PC-9 (cell line): ENCODE measurements around the gene CLCA1.

Experiments used
- EZH2 ChIP-seq: fragments of 200-600 bp; sonication (generic); IDR thresholded peaks from 2 replicates; pipeline ENCODE4 v1.8.0; 2017; ENCODE audit warnings: antibody characterized with exemption, low read depth
- TF ChIP-seq, protein P1 (sequence below): fragments of 200-600 bp; sonication (generic); conservative IDR thresholded peaks from 2 replicates; pipeline ENCODE4 v1.6.1; 2017; ENCODE audit warnings: mixed run types, antibody characterized with exemption, mild to moderate bottlenecking, moderate library complexity

DNA sequence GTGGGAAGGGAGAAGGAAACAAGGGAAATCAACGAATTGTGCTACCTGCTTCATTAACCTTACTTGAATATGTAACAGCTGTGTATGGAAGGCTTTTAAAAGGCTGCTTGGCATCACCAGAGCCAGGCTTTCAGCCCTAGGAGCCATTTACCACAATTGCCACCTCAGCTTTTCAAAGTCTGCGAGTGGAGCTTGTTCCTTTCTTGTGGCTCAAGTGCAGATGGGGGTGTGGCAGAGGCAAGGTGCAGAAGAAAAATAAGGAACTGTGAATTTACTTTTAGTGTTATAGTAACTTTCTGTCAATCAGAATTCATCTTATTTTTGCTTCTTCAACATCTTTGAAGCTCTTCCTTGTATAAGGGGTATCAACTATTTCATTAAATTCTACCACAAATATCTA, 27.1 kb upstream of the CLCA1 start:
- TF ChIP-seq, protein P1, sequence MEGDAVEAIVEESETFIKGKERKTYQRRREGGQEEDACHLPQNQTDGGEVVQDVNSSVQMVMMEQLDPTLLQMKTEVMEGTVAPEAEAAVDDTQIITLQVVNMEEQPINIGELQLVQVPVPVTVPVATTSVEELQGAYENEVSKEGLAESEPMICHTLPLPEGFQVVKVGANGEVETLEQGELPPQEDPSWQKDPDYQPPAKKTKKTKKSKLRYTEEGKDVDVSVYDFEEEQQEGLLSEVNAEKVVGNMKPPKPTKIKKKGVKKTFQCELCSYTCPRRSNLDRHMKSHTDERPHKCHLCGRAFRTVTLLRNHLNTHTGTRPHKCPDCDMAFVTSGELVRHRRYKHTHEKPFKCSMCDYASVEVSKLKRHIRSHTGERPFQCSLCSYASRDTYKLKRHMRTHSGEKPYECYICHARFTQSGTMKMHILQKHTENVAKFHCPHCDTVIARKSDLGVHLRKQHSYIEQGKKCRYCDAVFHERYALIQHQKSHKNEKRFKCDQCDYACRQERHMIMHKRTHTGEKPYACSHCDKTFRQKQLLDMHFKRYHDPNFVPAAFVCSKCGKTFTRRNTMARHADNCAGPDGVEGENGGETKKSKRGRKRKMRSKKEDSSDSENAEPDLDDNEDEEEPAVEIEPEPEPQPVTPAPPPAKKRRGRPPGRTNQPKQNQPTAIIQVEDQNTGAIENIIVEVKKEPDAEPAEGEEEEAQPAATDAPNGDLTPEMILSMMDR = no peak
- no peak for TF ChIP-seq EZH2
